Skeletal muscle satellite cell (primary cell): Measurements from ENCODE around the gene FLYWCH2.
A peak's percentile ranks its signal among the peaks of the same experiment; 100 is the strongest.

Experiments
- H3K27me3 ChIP-seq: 2 replicates; pipeline ENCODE4 v1.7.0; 2013; ENCODE audit warnings: low read length; ENCODE audit not compliant: control insufficient read depth, insufficient read depth
- H3K36me3 ChIP-seq: 2 replicates; pipeline ENCODE4 v1.7.0; 2013; ENCODE audit warnings: mild to moderate bottlenecking, control low read depth, low read length; ENCODE audit not compliant: insufficient read depth
- H3K4me1 ChIP-seq: 2 replicates; pipeline ENCODE4 v1.7.0; 2013; ENCODE audit warnings: low read length; ENCODE audit not compliant: control insufficient read depth, insufficient read depth
- H3K4me2 ChIP-seq: 2 replicates; pipeline ENCODE4 v1.7.0; 2013; ENCODE audit warnings: mild to moderate bottlenecking, low read length
- H3K4me3 ChIP-seq: 2 replicates; pipeline ENCODE4 v1.7.0; 2013; ENCODE audit warnings: low read length
- H3K9ac ChIP-seq: 2 replicates; pipeline ENCODE4 v1.7.0; 2013; ENCODE audit warnings: mild to moderate bottlenecking, low read depth, low read length, moderate library complexity
- H3K9me3 ChIP-seq: replicated peaks from 2 replicates; pipeline ENCODE4 v1.7.0; 2013; ENCODE audit warnings: mild to moderate bottlenecking, control low read depth, low read length

The FLYWCH2 gene

DNA sequence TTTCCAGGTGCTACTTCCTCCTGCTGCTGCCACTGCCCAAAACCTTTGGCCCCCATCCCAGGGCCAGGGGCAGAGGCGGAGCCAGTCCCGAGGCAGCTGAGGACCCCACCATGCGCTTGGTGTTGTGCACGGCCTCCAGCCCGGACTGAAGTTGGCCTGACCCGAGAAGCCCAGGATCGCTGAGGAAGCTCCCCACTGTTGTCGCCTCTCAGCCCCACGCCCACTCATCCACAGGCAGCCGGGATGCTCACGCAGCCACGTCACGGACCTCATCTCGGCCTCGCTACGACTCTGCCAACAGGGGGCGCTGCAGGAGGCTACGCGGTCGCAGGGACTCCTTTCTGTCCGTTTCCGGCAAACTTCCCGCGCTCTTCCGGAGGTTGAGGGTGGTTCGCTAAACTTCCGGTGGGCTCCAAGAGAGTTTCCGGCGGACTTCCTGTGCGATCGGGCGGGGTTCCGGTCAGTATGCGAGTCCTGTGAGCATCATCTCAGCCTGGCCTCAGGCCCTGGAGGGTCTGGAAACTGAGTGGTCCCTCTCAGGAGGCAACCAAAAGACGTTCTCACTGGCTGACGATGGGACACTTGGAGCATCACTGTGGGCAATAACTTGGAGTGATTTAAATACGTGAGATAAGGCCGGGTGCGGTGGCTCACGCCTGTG is 40.5 kb upstream of the FLYWCH2 start:
- peak overlapping the region; percentile 50 for H3K4me3 ChIP-seq
- no peaks in the 10 kb centered on the region for H3K36me3 ChIP-seq
- H3K9me3 ChIP-seq = no peaks in the 10 kb centered on the region
- H3K27me3 ChIP-seq = peaks cover 8% of the 10 kb centered on the region
- peaks cover 16% of the 10 kb centered on the region for H3K4me1 ChIP-seq
- no peak overlapping the region for H3K9ac ChIP-seq
- peak overlapping the region; percentile 46 for H3K4me2 ChIP-seq

DNA sequence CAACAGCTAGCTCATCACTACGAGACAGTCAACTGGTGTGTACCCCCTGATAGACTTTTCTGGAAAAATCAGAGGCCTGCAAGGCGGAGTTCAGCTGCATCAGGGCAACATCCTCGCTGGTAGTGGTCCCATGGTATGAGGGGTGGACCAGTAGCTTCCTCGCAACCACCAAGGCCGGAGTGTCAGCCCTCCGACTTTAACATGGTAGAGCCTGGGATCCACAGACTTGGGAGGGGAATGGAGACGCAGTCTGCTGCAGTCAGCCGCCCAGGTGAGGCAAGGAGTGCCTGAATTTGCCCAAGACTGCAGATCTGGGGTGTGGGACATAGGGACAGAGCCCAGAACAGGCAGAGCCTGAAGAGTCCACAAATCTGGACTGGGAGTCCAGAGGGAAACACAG is 39.5 kb upstream of the FLYWCH2 start:
- peaks cover 16% of the 10 kb centered on the region for H3K4me1 ChIP-seq
- peaks cover 8% of the 10 kb centered on the region for H3K27me3 ChIP-seq
- H3K9me3 ChIP-seq = no peaks in the 10 kb centered on the region
- no peak overlapping the region for H3K4me3 ChIP-seq
- no peak overlapping the region for H3K4me2 ChIP-seq
- H3K9ac ChIP-seq = no peak overlapping the region
- no peaks in the 10 kb centered on the region for H3K36me3 ChIP-seq

DNA sequence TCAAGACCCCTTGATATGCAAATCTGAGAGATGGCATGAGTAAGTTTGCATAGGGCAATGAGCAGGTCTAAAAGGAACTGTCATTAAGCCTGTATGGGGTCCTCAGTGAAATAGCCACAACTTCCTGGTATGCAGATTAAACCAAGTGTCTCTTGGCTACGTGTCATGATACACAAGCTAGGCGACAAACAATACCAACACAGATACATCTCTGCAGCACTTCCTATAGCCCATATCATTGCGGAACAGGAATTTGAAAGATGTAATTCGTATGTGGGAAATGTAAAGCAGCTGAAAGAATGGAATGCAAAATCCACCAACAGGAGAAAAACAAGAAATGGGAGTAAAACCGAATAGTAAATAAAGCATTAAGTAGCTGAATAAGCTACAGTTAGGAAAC is 37.9 kb upstream of the FLYWCH2 start:
- Histone ChIP-seq H3K4me3 (no peak overlapping the region), H3K27me3 (peaks cover 21% of the 10 kb centered on the region), H3K36me3 (no peaks in the 10 kb centered on the region), H3K9ac (no peak overlapping the region), H3K9me3 (no peaks in the 10 kb centered on the region), H3K4me1 (peaks cover 11% of the 10 kb centered on the region), H3K4me2 (no peak overlapping the region)

DNA sequence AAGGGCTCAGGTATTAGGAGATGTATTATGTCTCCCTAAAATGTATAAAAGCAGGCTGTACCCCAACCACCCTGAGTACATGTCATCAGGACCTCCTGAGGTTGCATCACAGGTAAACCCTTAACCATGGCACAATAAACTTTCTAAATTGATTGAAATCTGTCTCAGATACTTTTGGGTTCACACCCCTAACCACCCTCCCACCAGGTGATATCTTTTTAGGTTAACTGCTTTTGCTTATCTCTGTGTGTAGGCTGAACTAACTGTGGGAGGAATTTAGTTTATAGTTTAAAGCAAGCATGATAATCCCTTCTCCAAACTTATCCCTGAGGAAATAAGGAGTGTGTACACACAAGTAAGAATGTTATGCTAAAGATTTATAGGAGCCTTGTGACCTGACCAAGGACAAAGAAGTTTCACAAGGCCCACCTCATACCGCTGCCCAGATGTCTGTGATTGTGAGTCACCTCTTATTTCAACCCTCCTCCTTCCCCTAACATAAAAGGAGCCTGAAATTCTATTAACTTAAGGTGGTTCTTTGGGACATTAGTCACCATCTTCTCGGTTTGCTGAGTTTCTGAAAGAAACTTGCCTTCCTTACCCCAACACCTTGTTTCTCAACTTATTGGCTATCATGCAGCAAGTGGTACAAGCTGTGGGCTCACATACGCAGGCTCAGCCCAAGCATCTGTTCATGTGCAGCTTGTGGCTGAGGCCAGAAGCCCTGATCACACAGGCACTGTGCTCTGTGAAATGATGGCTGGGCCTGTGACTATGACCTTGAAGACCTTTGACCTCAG is 36.3 kb upstream of the FLYWCH2 start:
- no peak overlapping the region for H3K9ac ChIP-seq
- H3K9me3 ChIP-seq = no peaks in the 10 kb centered on the region
- H3K4me3 ChIP-seq = no peak overlapping the region
- H3K36me3 ChIP-seq = no peaks in the 10 kb centered on the region
- peaks cover 11% of the 10 kb centered on the region for H3K4me1 ChIP-seq
- H3K4me2 ChIP-seq = no peak overlapping the region
- peaks cover 22% of the 10 kb centered on the region for H3K27me3 ChIP-seq

DNA sequence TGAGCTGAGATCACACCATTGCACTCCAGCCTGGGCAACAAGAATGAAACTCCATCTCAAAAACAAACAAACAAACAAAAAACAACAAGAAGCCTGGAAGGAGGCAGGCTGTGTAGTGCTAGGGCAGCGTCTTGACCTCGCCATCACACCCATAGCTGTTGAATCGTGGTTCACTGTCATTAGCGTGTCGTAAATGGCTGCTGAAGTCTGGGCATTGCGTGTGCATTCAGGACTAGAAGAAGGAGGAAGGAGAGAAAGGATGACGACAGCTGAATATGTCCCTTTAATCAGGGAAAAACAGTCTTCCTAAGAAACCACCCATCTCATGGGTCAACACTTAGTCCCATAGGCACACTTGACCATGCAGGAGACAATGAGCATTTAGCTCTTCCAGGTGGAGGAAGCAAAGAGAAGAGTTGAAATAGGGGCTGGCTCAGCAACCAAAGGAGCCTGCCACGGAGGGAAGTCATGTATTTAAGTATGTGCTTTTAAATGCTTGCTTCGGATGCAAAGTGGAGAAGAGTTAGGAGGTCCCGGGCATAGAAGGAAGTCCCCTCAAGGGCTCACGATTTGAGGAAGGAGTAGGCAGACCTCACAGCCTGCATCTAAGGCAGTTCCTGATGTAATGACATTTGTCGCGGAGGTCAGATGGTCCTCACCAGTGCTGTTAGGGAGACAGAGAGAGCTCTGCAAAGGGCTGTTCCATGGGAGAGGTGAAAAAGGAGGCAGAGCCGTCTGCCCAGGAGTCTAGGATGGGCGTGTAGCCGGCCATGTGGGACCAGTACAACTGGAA is 33.9 kb upstream of the FLYWCH2 start:
- H3K9me3 ChIP-seq = peaks cover under 1% of the 10 kb centered on the region
- H3K4me1 ChIP-seq = peaks cover 8% of the 10 kb centered on the region
- H3K9ac ChIP-seq = no peak overlapping the region
- H3K36me3 ChIP-seq = no peaks in the 10 kb centered on the region
- no peak overlapping the region for H3K4me3 ChIP-seq
- peaks cover 22% of the 10 kb centered on the region for H3K27me3 ChIP-seq
- no peak overlapping the region for H3K4me2 ChIP-seq

DNA sequence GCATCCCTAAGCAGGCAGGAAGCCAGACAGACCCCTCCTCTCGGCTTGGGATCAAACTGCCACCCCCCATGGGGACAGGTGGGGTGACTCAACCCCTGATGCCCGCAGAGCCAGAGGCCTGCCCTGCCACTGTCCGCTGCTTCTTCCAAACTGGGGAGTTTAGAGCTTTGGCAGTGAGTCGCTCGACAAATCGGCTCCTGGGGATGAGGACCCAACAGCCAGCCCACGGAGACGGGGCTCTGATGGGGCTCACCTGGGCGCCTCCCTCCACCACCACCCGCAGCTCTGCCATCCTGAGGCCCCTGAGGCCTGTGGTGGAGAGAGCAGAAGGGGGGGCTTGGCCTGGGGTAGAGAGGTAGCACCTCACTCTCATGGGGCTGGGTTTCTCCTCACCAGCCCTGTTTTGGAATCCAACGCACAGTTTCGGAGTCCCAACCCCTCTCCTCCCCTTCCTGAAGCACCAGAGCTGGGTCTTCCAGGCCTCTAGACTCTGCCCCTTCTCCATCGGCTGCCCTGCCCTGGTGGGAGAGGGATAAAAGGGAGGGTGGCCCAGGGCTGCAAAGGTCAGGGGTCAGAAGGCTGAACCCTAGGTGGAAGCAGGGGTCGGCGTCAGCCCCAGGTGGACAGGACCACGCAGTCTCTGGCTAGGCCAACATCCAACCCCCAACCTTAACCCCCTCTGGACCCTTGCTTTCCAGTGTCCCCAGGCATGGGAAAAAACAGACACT is 30.8 kb upstream of the FLYWCH2 start:
- H3K9me3 ChIP-seq = peaks cover 5% of the 10 kb centered on the region
- no peak overlapping the region for H3K4me3 ChIP-seq
- H3K4me1 ChIP-seq = peaks cover under 1% of the 10 kb centered on the region
- no peak overlapping the region for H3K4me2 ChIP-seq
- H3K9ac ChIP-seq = no peak overlapping the region
- no peaks in the 10 kb centered on the region for H3K36me3 ChIP-seq
- H3K27me3 ChIP-seq = peaks cover 15% of the 10 kb centered on the region

DNA sequence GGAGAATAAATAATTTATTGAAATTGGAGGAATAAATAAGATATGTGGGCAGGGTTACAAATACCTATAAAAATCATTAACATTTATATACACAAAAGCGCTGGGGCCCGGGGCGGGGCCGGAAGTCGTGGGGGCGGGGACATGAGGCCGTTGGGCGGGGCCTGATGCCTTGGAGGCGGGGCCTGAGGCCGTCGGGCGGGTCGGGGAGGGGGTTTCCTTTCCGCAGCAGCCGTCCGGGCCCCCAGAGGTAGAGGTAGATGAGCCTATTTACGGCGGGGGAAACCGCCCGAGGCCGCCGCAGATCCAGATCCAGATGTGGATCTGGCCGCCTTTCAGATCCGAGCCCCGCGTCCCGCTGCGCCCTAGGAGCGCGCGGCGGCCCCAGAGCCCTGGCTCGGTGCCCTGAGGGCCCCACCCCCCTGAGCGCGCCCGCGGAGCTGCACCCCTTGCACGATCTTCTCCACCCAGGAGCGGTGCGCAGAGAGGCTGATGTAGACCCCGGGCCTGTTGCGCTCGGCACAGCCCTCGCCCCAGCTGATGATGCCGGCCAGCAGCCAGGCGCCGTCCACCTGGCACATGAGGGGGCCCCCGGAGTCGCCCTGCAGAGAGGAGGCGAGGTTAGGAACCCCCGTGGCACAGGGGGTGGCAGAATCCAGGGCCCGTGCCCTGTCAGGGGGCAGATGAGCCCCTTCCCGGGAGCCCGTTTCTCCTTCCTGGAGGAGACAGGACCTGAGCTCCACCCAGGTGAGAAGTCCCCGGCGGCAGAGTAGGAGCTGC is 30.1 kb upstream of the FLYWCH2 start:
- H3K9ac ChIP-seq = no peak overlapping the region
- H3K36me3 ChIP-seq = no peaks in the 10 kb centered on the region
- H3K4me1 ChIP-seq = peaks cover 6% of the 10 kb centered on the region
- peaks cover 5% of the 10 kb centered on the region for H3K9me3 ChIP-seq
- H3K4me3 ChIP-seq = no peak overlapping the region
- H3K27me3 ChIP-seq = peaks cover 19% of the 10 kb centered on the region
- H3K4me2 ChIP-seq = no peak overlapping the region

DNA sequence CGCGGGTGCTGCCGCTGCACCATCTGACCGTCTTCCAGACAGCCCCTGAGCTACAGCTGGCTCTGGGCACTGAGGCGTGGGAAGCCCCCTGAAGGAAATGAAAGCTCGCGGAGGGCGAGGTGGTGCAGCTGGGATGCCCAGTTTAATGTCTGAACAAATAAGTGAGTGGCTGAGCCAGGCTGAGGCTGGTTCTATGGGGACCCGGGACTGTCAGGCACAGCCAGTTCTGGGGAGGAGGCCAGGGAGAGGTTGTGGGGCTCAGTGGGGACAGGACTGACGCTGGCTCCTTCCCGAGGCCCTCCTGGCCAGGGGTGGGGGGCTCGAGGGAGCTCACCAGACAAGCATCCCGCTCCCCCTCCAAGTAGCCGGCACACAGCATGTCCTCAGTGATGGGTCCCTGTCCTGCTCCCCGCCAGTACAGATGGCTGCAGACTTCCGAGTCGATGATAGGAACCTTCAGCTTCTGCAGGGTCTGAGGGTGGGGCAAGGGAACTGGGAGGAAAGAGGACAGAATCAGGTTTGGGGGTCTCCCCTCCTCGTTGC is 29.4 kb upstream of the FLYWCH2 start:
- no peak overlapping the region for H3K4me3 ChIP-seq
- no peak overlapping the region for H3K4me2 ChIP-seq
- H3K36me3 ChIP-seq = no peaks in the 10 kb centered on the region
- peaks cover 25% of the 10 kb centered on the region for H3K27me3 ChIP-seq
- H3K4me1 ChIP-seq = peaks cover 6% of the 10 kb centered on the region
- peaks cover 5% of the 10 kb centered on the region for H3K9me3 ChIP-seq
- no peak overlapping the region for H3K9ac ChIP-seq

DNA sequence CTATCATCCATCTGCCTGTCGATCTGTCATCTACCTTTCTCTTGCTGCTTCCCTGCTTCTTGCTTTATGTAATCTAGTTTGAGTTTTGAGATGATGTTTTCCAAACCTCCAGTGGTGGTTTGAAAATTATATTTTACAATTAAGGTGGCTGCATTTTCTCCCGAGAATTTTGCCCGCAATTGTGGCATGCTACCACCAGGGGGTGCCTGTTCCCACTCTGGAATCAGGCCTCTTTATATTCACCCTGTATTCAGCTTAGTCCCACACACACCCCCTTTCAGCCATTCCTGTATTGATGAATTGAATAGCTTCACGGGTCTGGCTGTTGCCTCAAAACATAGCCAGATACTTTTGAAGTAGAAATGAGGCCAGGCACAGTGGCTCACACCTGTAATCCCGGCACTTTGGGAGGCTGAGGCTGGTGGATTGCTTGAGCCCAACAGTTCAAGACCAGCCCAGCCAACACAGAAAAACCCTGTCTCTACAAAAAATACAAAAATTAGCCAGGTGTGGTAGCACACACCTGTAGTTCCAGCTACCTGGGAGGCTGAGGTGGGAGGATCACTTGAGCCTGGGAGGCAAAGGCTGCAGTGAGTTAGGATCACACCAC is 28.2 kb upstream of the FLYWCH2 start:
- no peak overlapping the region for H3K9ac ChIP-seq
- H3K9me3 ChIP-seq = peaks cover 5% of the 10 kb centered on the region
- no peaks in the 10 kb centered on the region for H3K36me3 ChIP-seq
- peaks cover 19% of the 10 kb centered on the region for H3K27me3 ChIP-seq
- H3K4me2 ChIP-seq = no peak overlapping the region
- H3K4me3 ChIP-seq = no peak overlapping the region
- H3K4me1 ChIP-seq = peaks cover 6% of the 10 kb centered on the region

DNA sequence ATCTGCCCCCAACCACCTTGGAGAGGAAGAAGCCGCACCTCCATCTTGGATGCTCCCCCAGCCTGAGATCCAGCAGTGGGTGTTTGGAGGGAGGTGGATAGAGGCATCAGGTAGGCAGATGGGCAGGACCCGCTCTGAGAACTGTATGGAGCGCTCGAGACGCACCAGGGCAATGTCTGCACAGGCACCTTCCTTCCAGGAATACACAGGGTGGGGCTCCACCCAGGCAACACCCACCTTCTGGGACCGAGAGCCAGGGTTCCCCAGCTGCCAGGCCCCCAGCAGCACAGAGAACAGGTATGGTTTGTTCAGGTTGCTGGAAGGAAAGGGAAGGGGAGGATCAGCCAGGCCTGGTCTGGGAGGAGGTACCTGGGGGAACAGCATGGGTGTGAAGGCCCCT is 27.5 kb upstream of the FLYWCH2 start:
- H3K36me3 ChIP-seq = no peaks in the 10 kb centered on the region
- peaks cover 6% of the 10 kb centered on the region for H3K4me1 ChIP-seq
- peaks cover 15% of the 10 kb centered on the region for H3K27me3 ChIP-seq
- no peak overlapping the region for H3K4me2 ChIP-seq
- peaks cover 5% of the 10 kb centered on the region for H3K9me3 ChIP-seq
- H3K4me3 ChIP-seq = no peak overlapping the region
- H3K9ac ChIP-seq = no peak overlapping the region
